ENCODE data around the gene CD300LF.

Gene CD300LF

GRCh38 chr17:74746376-74746775, 33.7 kb upstream of the CD300LF start:
- in situ Hi-C loops (cut with MboI; ENCODE audit: low sequenced_read_pairs) = no loop called here

GRCh38 chr17:74745548-74746177, 32.9 kb upstream of the CD300LF start:
- in situ Hi-C loops (cut with MboI; ENCODE audit: low sequenced_read_pairs) = no loop called here

- in situ Hi-C loops (cut with MboI; ENCODE audit: low sequenced_read_pairs) = no loop called here
Observed at GRCh38 chr17:74744714-74745547, 32.2 kb upstream of the CD300LF start.

DNA sequence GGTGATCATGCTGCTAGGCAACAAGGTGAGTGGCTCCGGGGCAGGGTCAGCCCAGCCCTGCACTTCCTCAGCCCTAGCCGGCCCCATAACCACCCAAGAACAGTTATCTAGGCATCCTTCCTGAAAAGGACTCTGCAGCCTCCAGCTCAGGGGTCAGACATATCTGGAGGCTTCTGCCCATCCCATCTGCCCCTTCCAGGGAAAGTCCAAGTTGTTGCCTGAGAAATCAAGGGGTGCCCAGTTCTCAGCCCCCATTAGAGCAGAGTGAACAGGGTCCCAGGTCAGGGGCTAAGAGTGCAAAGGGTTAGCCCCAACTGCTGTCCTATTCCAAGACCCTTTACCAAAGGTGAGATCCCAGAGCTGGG, 31.6 kb upstream of the CD300LF start:
- in situ Hi-C loops (cut with MboI; ENCODE audit: low sequenced_read_pairs) = no loop called here

DNA sequence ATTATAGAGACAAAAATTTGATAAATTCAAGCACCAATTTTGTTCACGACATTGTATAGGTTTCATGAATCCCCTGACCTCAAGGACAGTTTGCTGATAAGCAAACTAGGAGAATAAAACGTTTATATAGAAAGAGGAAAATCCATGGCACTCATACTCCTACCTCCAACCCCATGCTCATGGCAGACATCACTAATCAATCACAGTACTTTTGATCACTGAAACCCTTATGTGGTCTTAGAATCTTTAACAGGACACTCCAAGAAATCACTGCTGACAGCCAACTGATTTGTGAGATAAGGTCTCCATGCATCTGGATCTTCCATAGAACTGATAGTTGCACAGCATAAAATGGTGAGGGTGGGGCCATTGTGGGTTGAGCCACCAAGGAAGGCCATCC, 31.0 kb upstream of the CD300LF start:
- in situ Hi-C loops (cut with MboI; ENCODE audit: low sequenced_read_pairs) = no loop called here

GRCh38 chr17:74742978-74743545, 30.3 kb upstream of the CD300LF start:
- in situ Hi-C loops (cut with MboI; ENCODE audit: low sequenced_read_pairs) = no loop called here

- in situ Hi-C loops (cut with MboI; ENCODE audit: low sequenced_read_pairs) = no loop called here
Observed at GRCh38 chr17:74742153-74742515, 29.4 kb upstream of the CD300LF start.

DNA sequence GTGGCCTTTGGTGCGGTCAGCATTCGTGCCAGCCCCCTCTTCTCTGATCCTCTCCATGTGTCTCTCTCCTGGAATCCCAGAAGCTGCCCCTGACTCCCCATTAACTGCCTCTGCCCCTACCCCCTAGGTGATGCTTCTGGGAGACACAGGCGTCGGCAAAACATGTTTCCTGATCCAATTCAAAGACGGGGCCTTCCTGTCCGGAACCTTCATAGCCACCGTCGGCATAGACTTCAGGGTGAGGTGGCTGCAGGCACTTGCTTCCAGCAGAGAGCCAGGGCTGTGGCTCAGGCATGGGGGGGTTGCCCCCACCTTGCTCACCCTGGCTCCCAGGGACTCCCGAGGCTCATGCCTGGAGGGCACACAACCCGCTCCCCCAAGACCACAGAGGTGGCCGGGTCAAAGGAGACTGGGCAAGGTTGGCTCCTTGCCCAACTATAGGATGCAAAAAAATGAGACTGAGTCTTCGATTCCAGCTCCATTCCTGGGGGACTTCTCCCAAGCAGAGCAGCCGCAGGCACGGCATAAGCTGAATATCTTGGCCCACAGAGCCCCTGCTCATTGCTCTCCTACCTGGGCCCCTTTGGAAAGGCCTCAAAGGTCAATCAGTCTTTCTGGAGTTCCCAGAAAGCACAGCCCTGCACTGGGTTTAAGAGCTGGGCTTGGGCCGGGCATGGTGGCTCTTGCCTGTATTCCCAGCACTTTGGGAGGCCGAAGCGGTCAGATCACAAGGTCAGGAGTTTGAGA, 28.1 kb upstream of the CD300LF start:
- in situ Hi-C loops (cut with MboI; ENCODE audit: low sequenced_read_pairs) = no loop called here

- in situ Hi-C loops (cut with MboI; ENCODE audit: low sequenced_read_pairs) = no loop called here
Observed at GRCh38 chr17:74740173-74740572, 27.4 kb upstream of the CD300LF start.

DNA sequence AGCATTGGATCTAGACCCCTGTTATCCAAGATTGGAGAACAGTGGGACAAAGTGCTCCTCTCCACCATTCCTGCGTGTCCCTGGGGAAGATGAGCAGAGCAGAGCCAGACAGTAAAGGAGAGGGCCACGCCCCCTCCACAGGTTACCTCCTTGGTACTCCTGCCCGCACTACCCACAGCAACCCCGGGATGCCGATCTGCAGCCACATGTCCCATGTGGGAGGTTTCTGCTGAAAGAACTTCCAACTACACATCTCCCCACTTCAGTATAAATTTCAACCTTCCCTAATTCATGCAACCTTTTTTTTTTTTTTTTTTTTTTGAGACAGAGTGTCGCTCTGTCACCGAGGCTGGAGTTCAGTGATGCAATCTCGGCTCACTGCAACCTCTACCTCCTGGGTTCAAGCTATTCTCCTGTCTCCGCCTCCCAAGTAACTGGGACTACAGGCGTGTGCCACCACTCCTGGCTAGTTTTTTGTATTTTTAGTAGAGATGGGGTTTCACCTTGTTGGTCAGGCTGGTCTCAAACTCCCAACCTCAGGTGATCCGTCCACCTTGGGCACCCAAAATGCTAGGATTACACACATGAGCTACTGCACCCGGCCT, 26.6 kb upstream of the CD300LF start:
- in situ Hi-C loops (cut with MboI; ENCODE audit: low sequenced_read_pairs) = no loop called here

DNA sequence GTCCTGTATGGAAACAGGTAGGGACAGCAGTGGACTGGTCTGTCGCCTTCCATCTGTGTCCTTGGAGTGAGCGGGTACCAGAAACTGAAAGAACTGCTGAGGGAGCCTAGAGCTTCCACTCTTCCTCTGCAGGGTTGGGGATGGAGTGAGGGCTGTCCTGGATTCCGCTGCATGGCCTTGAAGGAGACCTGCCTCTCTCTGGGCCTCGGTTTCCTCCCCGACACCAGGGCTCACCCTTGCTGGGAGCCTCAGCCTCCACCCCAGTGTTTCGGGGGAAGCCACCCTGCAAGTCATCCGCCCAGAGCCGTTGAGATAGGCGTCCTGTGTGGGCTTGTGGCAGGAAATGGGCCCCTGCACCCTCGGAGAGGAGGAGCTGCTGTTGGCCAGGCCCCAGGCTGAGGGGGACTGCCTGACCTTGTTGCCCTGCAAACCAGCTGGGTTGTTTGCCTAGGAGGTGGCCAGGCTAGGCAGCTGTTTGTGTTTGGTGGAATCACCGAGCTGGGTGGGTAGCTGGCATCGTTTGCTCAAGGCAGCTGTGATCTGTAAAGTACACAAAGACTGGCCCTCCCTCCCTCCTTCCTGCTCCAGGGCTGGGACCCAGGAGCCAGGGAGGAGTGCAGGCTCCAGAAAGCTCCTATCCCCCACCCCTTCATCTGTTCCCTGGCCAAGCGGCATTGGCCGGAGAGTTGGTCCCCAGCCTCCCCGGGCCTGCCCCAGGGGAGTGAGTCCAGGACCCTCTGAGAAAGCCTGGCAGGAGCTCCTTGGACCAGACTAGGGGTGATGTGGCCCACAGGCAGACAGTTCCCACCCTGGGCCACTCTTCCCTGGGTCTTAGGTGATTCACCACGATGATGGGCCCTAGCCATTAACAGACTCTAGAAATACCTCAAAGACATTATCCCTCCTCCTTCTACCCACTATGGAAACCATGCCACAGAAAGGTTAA, 25.6 kb upstream of the CD300LF start:
- in situ Hi-C loops (cut with MboI; ENCODE audit: low sequenced_read_pairs) = no loop called here

GRCh38 chr17:74737299-74738050, 24.8 kb upstream of the CD300LF start:
- in situ Hi-C loops (cut with MboI; ENCODE audit: low sequenced_read_pairs) = no loop called here

DNA sequence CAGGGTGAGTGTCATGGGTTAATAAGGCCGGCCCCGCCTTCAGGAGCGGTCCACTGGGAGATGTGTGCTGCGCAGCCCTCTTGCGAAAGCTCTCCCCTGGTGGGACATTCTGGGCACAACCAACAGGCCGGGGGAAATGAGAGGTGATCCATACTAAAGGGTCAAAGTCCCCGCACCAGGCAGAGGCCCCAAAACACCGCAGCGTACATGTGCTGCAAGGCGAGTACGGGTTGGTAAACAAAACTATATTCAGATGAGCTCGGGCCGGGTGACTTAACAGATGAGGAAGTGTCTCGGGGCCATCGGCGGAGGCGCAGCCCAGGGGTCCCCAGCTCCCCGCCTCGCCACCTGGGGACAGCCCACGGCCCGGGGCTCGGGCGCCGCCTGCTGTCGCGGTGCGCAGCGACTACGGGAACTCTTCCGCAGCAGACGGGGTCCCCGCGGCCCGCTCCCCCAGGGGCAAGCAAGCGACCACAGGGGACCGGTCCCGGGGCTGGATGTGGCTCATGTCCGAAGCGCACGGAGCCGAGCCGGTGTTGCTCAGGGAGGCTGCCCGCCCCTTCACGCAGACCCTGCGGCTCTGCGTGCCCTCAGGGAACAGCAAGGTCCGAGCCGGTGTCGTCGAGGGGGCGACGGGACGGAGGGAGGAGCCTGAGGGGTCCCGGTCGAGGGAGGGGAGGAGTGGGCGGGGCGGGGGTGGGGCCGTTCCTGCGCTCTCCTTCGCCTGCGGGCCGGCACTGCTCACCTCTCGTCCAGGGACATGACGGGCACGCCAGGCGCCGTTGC, 24.0 kb upstream of the CD300LF start, which contains the start of gene RAB37:
Gene RAB37, plus strand, starts transcription at position 744 of the 786 bp plus-strand sequence. Its CDS starts 17 bp downstream, at position 761.
- in situ Hi-C loops (cut with MboI; ENCODE audit: low sequenced_read_pairs) = no loop called here

DNA sequence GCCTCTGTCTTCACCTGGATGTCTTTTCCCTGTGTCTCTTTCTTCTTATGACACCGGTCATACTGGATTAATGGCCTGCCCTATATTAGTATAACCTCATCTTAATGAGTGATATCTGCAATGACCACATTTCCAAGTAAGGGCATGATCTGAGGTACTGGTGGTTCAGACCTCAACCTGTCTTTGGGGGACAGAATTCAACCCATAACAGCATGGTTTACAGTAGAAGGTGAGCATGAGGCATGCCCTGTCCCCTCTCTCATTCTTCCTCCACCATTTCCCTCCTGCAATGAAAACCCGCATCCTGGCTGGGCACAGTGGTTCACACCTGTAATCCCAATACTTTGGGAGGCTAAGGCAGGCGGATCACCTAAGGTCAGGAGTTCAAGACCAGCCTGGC, 21.5 kb upstream of the CD300LF start:
- in situ Hi-C loops (cut with MboI; ENCODE audit: low sequenced_read_pairs) = no loop called here

GRCh38 chr17:74733365-74734122, 20.8 kb upstream of the CD300LF start:
- in situ Hi-C loops (cut with MboI; ENCODE audit: low sequenced_read_pairs) = no loop called here

- in situ Hi-C loops (cut with MboI; ENCODE audit: low sequenced_read_pairs) = no loop called here
Observed at GRCh38 chr17:74732042-74732867, 19.5 kb upstream of the CD300LF start.

DNA sequence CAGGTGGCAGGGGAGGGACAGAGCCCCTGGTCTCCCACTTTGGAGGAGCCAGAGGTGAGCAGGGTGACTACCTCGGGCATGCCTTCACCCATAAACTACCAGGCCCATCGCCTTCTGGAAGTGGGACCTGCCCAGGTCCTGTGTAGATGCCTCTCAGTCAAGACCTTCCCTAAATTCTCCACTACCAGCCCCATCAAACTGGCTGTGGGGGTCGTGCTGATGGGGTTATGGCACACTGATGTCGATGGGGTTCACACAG, 18.6 kb upstream of the CD300LF start:
- in situ Hi-C loops (cut with MboI; ENCODE audit: low sequenced_read_pairs) = no loop called here

Measured in HL-60/S4 (cell line).